ENCODE data around the gene DNAJC1.

- TF ChIP-seq ZNF623 (tag by site-specific recombination; IDR thresholded peaks at IDR 0.05) (no peak), ZNF19 (tag by site-specific recombination; IDR thresholded peaks at IDR 0.05; ENCODE audit: low read depth) (no peak)
- TF ChIP-seq, protein P1, sequence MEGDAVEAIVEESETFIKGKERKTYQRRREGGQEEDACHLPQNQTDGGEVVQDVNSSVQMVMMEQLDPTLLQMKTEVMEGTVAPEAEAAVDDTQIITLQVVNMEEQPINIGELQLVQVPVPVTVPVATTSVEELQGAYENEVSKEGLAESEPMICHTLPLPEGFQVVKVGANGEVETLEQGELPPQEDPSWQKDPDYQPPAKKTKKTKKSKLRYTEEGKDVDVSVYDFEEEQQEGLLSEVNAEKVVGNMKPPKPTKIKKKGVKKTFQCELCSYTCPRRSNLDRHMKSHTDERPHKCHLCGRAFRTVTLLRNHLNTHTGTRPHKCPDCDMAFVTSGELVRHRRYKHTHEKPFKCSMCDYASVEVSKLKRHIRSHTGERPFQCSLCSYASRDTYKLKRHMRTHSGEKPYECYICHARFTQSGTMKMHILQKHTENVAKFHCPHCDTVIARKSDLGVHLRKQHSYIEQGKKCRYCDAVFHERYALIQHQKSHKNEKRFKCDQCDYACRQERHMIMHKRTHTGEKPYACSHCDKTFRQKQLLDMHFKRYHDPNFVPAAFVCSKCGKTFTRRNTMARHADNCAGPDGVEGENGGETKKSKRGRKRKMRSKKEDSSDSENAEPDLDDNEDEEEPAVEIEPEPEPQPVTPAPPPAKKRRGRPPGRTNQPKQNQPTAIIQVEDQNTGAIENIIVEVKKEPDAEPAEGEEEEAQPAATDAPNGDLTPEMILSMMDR (tag by site-specific recombination; IDR thresholded peaks at IDR 0.05), result no peak
These were observed 22.8 kb downstream of the DNAJC1 start for GRCh38 chr10:21980691-21981090.
